HEK293T (cell line): Measurements from ENCODE around the gene CANT1.

Experiments
- ARNT ChIP-seq: fragments of 450-650 bp; IDR thresholded peaks from 2 replicates; pipeline ENCODE4 v1.6.1; 2017; ENCODE audit warnings: mild to moderate bottlenecking
- BHLHE40 ChIP-seq: fragments of 450-650 bp; IDR thresholded peaks from 2 replicates; pipeline ENCODE4 v1.6.1; 2016; ENCODE audit warnings: mild to moderate bottlenecking, moderate library complexity, borderline replicate concordance
- CTBP1 ChIP-seq: fragments of 450-650 bp; IDR thresholded peaks from 2 replicates; pipeline ENCODE4 v1.6.1; 2016; ENCODE audit warnings: borderline replicate concordance
- ELF4 ChIP-seq: fragments of 450-650 bp; IDR thresholded peaks from 2 replicates; pipeline ENCODE4 v1.6.1; 2017; ENCODE audit warnings: antibody characterized with exemption
- FOXA1 ChIP-seq: fragments of 450-650 bp; IDR thresholded peaks from 2 replicates; pipeline ENCODE4 v1.6.1; 2016; ENCODE audit warnings: mild to moderate bottlenecking
- FOXK2 ChIP-seq: fragments of 450-650 bp; IDR thresholded peaks from 2 replicates; pipeline ENCODE4 v1.6.1; 2016; ENCODE audit warnings: mild to moderate bottlenecking
- LEF1 ChIP-seq: fragments of 450-650 bp; IDR thresholded peaks from 2 replicates; pipeline ENCODE4 v1.6.1; 2017; ENCODE audit warnings: mild to moderate bottlenecking, borderline replicate concordance
- SP1 ChIP-seq: fragments of 450-650 bp; IDR thresholded peaks from 2 replicates; pipeline ENCODE4 v1.6.1; 2017
- SUZ12 ChIP-seq: fragments of 450-650 bp; IDR thresholded peaks from 2 replicates; pipeline ENCODE4 v1.6.1; 2016; ENCODE audit warnings: mild to moderate bottlenecking
- TARDBP ChIP-seq: fragments of 450-650 bp; IDR thresholded peaks from 2 replicates; pipeline ENCODE4 v1.6.1; 2016
- ZNF384 ChIP-seq: fragments of 450-650 bp; IDR thresholded peaks from 2 replicates; pipeline ENCODE4 v1.6.1; 2016
- TF ChIP-seq, protein P1 (sequence below): fragments of 450-650 bp; IDR thresholded peaks from 2 replicates; pipeline ENCODE4 v1.6.1; 2016

DNA sequence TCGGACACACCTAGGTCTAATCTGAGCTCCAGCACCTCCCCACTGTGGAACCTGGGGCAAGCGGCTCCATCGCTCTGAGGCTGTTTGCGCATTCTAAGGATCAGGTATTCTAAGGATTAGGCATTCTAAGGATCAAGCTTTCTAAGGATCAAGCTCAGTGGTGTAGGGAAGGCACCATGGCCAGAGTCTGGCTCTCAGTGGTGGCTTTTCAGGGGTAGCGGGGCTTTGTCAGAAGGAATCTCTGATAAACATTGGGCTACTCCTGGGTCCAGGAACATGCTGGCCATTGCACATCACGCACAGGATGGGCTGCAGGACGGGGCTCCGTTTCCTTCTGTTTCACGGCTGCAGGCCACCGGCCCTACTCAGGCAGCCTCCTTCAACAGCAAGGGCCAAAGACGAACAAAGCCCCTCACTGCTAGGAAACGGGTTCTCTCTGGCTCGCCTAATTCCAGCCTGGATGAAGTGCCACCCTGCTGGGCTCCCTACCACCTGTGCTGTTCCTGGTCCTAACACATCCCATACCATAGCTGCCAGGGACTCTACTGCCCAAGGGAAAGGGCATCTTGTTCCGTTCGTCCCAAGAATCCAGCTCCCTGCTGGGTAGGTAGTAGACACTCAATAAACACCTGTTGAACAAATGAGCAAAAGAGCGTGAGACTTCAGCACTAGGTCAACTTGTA lies 19.9 kb upstream of the CANT1 start:
- TF ChIP-seq FOXA1 (no peak), LEF1 (no peak), SUZ12 (no peak), FOXK2 (no peak), TARDBP (no peak), ARNT (no peak), BHLHE40 (no peak), ELF4 (no peak), SP1 (no peak), ZNF384 (no peak), CTBP1 (no peak)
- TF ChIP-seq, protein P1, sequence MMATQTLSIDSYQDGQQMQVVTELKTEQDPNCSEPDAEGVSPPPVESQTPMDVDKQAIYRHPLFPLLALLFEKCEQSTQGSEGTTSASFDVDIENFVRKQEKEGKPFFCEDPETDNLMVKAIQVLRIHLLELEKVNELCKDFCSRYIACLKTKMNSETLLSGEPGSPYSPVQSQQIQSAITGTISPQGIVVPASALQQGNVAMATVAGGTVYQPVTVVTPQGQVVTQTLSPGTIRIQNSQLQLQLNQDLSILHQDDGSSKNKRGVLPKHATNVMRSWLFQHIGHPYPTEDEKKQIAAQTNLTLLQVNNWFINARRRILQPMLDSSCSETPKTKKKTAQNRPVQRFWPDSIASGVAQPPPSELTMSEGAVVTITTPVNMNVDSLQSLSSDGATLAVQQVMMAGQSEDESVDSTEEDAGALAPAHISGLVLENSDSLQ = no peak
